B cell (primary cell): ENCODE data around the gene SLCO2B1. TPM values are rescaled to one million over a fixed set of nuclear protein-coding genes. Genes with fewer than 3 reads are reported as not detected.
A peak's percentile ranks its signal among the peaks of the same experiment; 100 is the strongest.

ENCODE experiments used
- ATAC-seq: fragments of 200-7000 bp; cut with Tn5 transposase; one replicate; pipeline ENCODE4 v1.10.0; 2021; ENCODE audit warnings: low read depth, mild to moderate bottlenecking, moderate number of reproducible peaks, moderate library complexity
- CTCF ChIA-PET: fragments of 350-600 bp; sonication (Branson Sonifier 250); formaldehyde crosslinking; loops from one replicate; lab custom pipeline; 2021; ENCODE audit warnings: antibody characterized with exemption, inconsistent platforms; lab: Charles Lee
- POLR2A ChIA-PET: fragments of 350-600 bp; sonication (Branson Sonifier 250); formaldehyde crosslinking; loops from one replicate; lab custom pipeline; 2021; ENCODE audit warnings: antibody characterized with exemption; lab: Charles Lee
- DNase-seq: peaks from one replicate; pipeline ENCODE4 v3.0.0; 2013
- H2AFZ ChIP-seq: 2 replicates; pipeline ENCODE4 v1.6.1; 2012; ENCODE audit warnings: mild to moderate bottlenecking, low read depth, low read length; ENCODE audit not compliant: insufficient read depth, poor library complexity, severe bottlenecking
- H3K27ac ChIP-seq, 2 donors: 1 replicate in 1 of 2; 2 replicates in 1 of 2; pipeline ENCODE4 v1.5.1; 2012 to 2013; ENCODE audit warnings: low read length in 2 of 2, mild to moderate bottlenecking in 2 of 2, moderate library complexity in 1 of 2
- H3K27me3 ChIP-seq, 4 experiments: fragments of 200-600 bp in 1 of 4; sonication (generic) in 1 of 4; replicated peaks in 1 of 4; 1 replicate in 2 of 4; 2 replicates in 2 of 4; pipeline versions ENCODE4 v1.6.1 to v1.7.0; 2013 to 2016; ENCODE audit warnings: low read length in 3 of 4, mild to moderate bottlenecking in 2 of 4, mixed read lengths in 1 of 4, moderate library complexity in 1 of 4; ENCODE audit not compliant: insufficient read depth in 4 of 4, control insufficient read depth in 3 of 4; ENCODE audit errors: control extremely low read depth in 1 of 4
- H3K36me3 ChIP-seq, 2 experiments: replicated peaks in 1 of 2; 1 replicate in 1 of 2; 2 replicates in 1 of 2; pipeline versions ENCODE4 v1.6.1 to v1.7.1; 2013; ENCODE audit warnings: low read length in 1 of 2; ENCODE audit not compliant: insufficient read depth in 2 of 2, control insufficient read depth in 1 of 2; ENCODE audit errors: control extremely low read depth in 1 of 2, extremely low read depth in 1 of 2
- H3K4me1 ChIP-seq, 2 donors: fragments of 200-600 bp in 1 of 2; sonication (generic) in 1 of 2; 1 replicate in 1 of 2; 2 replicates in 1 of 2; pipeline versions ENCODE4 v1.5.1 to v1.6.1; 2013 to 2017; ENCODE audit warnings: low read length in 2 of 2; ENCODE audit not compliant: control insufficient read depth in 2 of 2, insufficient read depth in 2 of 2
- H3K4me2 ChIP-seq: replicated peaks from 2 replicates; pipeline ENCODE3; 2012; ENCODE audit warnings: mild to moderate bottlenecking, low read depth, low read length; ENCODE audit not compliant: poor library complexity, severe bottlenecking
- H3K4me3 ChIP-seq, 5 experiments: fragments of 200-600 bp in 1 of 5; sonication (generic) in 1 of 5; 1 replicate in 3 of 5; 2 replicates in 2 of 5; pipeline versions ENCODE4 v1.5.1 to v1.7.0; 2011 to 2016; ENCODE audit warnings: low read length in 4 of 5, mild to moderate bottlenecking in 4 of 5, low read depth in 2 of 5, control low read depth in 1 of 5, moderate library complexity in 1 of 5; ENCODE audit not compliant: insufficient read depth in 1 of 5; ENCODE audit errors: control extremely low read depth in 1 of 5, extremely low read depth in 1 of 5
- H3K79me2 ChIP-seq: fragments of 200-600 bp; sonication (generic); one replicate; pipeline ENCODE4 v1.6.0; 2016; ENCODE audit warnings: low read length; ENCODE audit not compliant: control insufficient read depth, insufficient read depth
- H3K9ac ChIP-seq: fragments of 200-600 bp; sonication (generic); 2 replicates; pipeline ENCODE4 v1.6.1; 2017; ENCODE audit warnings: mild to moderate bottlenecking, low read length, moderate library complexity
- H3K9me3 ChIP-seq, 3 donors: one replicate each; pipeline versions ENCODE4 v1.6.1 to v1.7.1; 2013; ENCODE audit warnings: low read length in 2 of 3; ENCODE audit not compliant: control insufficient read depth in 2 of 3, insufficient read depth in 1 of 3; ENCODE audit errors: control extremely low read depth in 1 of 3
- H4K20me1 ChIP-seq: 2 replicates; pipeline ENCODE4 v1.6.0; 2012; ENCODE audit warnings: mild to moderate bottlenecking, low read length; ENCODE audit not compliant: insufficient read depth, control insufficient read depth, poor library complexity, severe bottlenecking
- H3K27ac Mint-ChIP-seq: one replicate; pipeline ENCODE4 v1.8.0; 2021; ENCODE audit warnings: mixed read lengths
- H3K27me3 Mint-ChIP-seq: one replicate; pipeline ENCODE4 v1.8.0; 2021; ENCODE audit warnings: mixed read lengths
- H3K4me1 Mint-ChIP-seq: one replicate; pipeline ENCODE4 v1.8.0; 2021; ENCODE audit warnings: mixed read lengths
- H3K4me3 Mint-ChIP-seq: one replicate; pipeline ENCODE4 v1.8.0; 2021; ENCODE audit warnings: mixed read lengths
- H3K9me3 Mint-ChIP-seq: one replicate; pipeline ENCODE4 v1.8.0; 2022; ENCODE audit warnings: mixed read lengths; ENCODE audit not compliant: insufficient read depth
- EZH2 ChIP-seq: IDR thresholded peaks from 2 replicates; pipeline ENCODE4 v1.6.1; 2012; ENCODE audit warnings: borderline replicate concordance, low read depth, mild to moderate bottlenecking, moderate library complexity, low read length; ENCODE audit not compliant: insufficient read depth, poor library complexity, severe bottlenecking
- WGBS: methylation state at CpG from one replicate; pipeline ENCODE4 v1.1.5; 2013; ENCODE audit warnings: missing lambda C conversion rate; ENCODE audit not compliant: insufficient coverage; 5-methylcytosine and 5-hydroxymethylcytosine counted together
- intact Hi-C: fragments of 100-400 bp; cut with micrococcal nuclease; formaldehyde crosslinking; loops from one replicate; pipeline ENCODE4 v1.10.0; 2022
- polyA plus RNA-seq: library from polyadenylated mRNA; depleted of rRNA; stranded (reverse); fragments of >200 nt; gene quantifications from 2 replicates; pipeline ENCODE4 v1.2.3, GENCODE V29; 2012
- total RNA-seq, 2 donors: library from RNA; stranded (reverse); fragments of 120-200 nt in 1 of 2; gene quantifications; 1 replicate in 1 of 2; 2 replicates in 1 of 2; pipeline versions ENCODE4 v1.2.3 to v1.2.4, GENCODE V29; 2013 to 2022
- TF ChIP-seq, protein P1 (sequence below): fragments of 200-600 bp; IDR thresholded peaks from one replicate; pipeline ENCODE4 v1.8.0; 2022; ENCODE audit warnings: antibody characterized with exemption, mild to moderate bottlenecking

Gene SLCO2B1
- total and polyA plus RNA-seq, 2 donors (not counting 1 experiment from before 2014, with no cell fraction given) = 1.2 TPM; not detected in 1

DNA sequence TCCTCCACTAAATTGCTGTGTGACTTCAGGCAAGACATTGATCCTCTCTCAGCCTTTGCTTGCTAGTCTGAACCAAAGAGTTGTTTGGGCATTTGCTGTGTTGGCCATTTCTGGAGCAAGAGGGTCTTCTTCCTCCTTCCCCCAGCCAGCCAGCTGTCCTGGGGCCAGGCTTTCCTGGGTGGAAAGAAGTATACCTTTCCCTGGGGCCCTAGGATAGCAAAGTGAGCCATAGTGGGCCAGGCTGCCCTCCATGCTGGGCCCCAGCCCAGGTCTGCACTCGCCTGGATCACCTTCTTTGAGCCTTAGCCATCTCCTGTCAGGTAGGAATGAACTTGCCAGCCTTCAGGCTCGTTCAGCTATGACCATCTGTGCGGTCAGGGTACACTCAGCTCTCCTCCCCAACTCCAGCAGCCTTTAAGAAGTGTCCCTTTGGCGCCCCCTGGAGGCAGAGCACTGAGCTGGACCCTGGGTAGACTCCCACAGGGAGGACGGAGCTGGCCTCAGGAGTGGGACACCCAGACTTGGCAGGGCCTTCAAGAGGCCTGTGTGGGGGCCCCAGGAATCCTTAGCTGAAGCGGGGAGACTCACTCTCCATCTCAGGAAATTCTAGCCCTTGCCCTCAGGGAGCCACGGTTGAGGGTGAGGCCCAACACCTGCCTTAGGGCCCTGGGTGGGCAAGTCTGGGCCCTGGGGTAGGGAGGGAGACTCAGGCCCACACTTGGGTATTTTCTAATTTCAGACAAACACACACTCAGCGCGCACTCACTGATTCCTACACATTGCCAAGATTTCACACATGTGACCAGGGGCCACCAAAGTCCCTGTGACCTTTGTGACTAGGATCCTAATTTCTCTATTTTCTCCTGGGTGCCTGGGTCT is 54.0 kb downstream of the SLCO2B1 start:
- Histone ChIP-seq H3K27ac (no peak overlapping the region), H3K4me1 (no peaks in the 10 kb centered on the region), H4K20me1 (no peaks in the 10 kb centered on the region), H3K4me3 (no peak overlapping the region), H3K27me3 (peaks cover 0 to 8% (median 3%) of the 10 kb centered on the region in 4 experiments), H3K9ac (no peak overlapping the region), H3K79me2 (no peaks in the 10 kb centered on the region), H2AFZ (no peak overlapping the region), H3K9me3 (no peaks in the 10 kb centered on the region), H3K4me2 (no peak overlapping the region), H3K36me3 (no peaks in the 10 kb centered on the region)
- H3K9me3 Mint-ChIP-seq = no peaks in the 10 kb centered on the region
- ATAC-seq (peak; percentile 62), DNase-seq (peak; percentile 65)
- POLR2A ChIA-PET = interaction anchor here (1.1 kb wide), 1 partner anchor 15 kb away, joined by 10 read pairs; no protein-coding TSS in a partner anchor
- CTCF ChIA-PET = interaction anchor here (1.0 to 8.3 kb wide), 10 partner anchors 9 to 275 kb away, joined by 3 to 89 read pairs (median 4); no protein-coding TSS in a partner anchor
- H3K4me3 Mint-ChIP-seq = no peak overlapping the region
- H3K27me3 Mint-ChIP-seq = peaks cover 28% of the 10 kb centered on the region
- 34% methylated on average over 7 of the region's 9 CpGs for WGBS
- H3K4me1 Mint-ChIP-seq = no peaks in the 10 kb centered on the region
- intact Hi-C loops = loop anchor here (1.0 kb wide), 1 partner anchor 65 kb away; no protein-coding TSS in a partner anchor
- no peak overlapping the region for H3K27ac Mint-ChIP-seq
- TF ChIP-seq EZH2 = no peak
- TF ChIP-seq, protein P1, sequence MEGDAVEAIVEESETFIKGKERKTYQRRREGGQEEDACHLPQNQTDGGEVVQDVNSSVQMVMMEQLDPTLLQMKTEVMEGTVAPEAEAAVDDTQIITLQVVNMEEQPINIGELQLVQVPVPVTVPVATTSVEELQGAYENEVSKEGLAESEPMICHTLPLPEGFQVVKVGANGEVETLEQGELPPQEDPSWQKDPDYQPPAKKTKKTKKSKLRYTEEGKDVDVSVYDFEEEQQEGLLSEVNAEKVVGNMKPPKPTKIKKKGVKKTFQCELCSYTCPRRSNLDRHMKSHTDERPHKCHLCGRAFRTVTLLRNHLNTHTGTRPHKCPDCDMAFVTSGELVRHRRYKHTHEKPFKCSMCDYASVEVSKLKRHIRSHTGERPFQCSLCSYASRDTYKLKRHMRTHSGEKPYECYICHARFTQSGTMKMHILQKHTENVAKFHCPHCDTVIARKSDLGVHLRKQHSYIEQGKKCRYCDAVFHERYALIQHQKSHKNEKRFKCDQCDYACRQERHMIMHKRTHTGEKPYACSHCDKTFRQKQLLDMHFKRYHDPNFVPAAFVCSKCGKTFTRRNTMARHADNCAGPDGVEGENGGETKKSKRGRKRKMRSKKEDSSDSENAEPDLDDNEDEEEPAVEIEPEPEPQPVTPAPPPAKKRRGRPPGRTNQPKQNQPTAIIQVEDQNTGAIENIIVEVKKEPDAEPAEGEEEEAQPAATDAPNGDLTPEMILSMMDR = peak; percentile 71
